GM11168 (cell line): ENCODE measurements around the gene POU2F1.

Experiments used
- in situ Hi-C: fragments of 300-500 bp; cut with MboI; formaldehyde crosslinking; loops from one replicate; pipeline ENCODE4 v1.12.0; 2022; ENCODE audit warnings: low sequenced_read_pairs; ENCODE audit not compliant: unreplicated experiment

POU2F1 gene

DNA sequence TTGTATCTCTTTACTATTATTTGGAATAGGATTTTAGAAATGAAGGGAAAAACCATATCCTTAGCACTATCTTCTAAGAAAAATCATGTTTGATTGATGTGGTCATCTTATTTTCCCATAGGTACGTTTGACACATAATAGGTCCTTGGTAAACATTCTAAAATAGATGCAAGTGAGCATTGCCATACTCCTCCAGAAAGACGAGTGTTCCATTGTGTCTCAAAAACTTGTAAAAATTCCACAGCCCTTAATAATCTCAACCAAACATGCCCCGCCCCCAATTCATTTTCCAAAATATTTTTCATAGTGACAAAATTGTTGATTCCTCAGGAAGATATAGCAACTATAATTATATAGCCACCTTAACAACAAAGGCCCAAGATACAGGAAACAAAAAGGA is 184.2 kb downstream of the POU2F1 start:
- in situ Hi-C loops, result no loop called here

DNA sequence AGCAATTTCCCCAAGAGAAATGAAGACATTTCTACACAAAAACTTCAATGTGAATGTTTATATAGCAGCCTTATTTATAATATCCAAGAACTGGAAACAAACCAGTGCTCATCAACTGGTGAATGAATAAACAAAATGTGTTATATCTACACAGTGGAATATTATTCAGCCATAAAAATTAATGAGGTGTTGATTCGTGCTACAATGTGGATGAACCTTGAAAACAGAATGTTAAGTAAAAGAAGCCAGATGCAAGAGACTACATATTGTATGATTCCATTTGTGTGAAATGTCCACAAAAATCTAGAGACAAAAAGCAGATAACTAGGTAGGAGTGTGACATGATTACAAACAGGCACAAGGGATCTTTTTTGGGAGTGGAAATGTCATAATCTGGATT is 187.7 kb downstream of the POU2F1 start:
- in situ Hi-C loops, result no loop called here

DNA sequence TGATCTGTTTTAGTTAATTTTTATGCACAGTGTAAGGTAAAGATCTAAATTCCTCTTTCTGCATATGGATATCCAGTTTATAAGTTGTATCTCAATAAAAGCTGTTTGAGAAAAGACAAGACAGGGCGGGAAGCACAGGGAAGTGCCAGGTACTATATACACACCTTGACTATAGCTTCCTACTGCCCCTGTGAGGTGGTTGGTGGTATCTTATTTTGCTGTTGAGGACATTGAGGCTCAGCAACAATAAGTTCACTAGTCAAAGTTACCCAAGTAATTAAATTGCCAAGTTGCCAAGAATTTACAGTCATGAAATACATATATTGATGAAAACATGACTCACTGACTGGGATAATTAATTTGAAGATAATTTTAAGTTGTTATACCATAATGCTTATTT is 188.5 kb downstream of the POU2F1 start:
- in situ Hi-C loops, result no loop called here

DNA sequence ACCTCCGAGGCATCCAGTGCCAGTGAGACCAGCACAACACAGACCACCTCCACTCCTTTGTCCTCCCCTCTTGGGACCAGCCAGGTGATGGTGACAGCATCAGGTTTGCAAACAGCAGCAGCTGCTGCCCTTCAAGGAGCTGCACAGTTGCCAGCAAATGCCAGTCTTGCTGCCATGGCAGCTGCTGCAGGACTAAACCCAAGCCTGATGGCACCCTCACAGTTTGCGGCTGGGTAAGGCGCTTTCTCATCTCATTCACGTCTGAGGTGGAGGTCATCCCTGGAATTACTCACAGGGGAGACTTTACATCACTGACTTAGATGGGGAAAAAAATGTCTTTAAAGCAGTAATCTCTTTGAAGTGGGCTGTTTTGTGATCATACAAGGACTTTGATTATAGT is 191.4 kb downstream of the POU2F1 start:
- in situ Hi-C loops, result no loop called here

DNA sequence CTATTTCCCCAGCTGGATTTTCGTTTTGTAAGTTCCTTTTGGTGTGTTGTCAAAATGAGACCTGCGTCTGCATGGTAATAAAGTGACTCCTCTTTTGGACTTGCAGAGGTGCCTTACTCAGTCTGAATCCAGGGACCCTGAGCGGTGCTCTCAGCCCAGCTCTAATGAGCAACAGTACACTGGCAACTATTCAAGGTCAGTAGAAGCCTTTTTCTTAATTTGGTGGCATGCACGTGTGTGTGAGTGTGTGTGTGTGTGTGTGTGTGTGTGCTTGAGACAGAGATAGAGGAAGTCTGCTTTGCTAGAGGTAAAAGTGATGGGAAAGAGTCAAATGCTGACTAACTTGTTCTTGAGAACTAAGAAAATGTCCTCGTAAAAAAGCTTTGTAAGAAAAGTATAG is 192.2 kb downstream of the POU2F1 start:
- in situ Hi-C loops, result no loop called here

DNA sequence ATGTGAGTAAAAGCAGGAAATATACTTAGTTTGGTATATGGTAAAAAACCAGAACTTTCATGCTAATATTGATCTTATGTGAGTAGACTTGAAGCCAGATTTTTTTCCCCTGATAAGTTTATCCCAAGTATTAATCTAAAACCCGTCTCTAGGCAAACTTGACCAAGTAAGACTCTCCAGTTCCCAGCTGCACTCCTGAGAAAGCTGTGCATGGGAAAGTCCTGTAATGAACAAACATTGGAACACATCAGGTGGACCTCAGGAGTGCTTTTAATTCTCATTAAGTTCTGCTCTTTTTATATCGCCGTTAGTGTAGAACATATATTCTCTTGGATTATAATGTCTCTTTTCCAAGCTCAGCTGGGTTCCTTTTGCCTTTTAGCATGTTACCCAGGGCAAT is 192.6 kb downstream of the POU2F1 start:
- in situ Hi-C loops, result no loop called here

DNA sequence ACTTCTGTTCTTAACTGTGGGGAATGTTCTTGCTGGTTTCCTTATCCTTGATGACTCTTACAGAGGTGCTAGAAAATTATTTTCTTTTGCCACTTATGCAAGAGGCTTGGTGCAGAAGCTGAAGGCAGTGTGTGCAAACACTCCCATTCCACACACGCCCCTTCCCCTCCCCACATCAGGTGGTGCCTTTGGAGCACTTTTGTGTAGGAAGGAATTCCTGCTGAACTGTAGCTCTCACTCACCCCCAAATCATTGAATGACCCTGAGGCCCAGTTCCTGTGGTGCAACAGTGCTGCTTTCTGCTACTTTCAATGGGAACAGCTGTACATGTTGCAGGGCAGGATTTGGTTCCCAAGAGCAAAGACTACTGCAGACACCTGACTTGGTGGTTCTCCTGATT is 195.8 kb downstream of the POU2F1 start:
- in situ Hi-C loops, result no loop called here

DNA sequence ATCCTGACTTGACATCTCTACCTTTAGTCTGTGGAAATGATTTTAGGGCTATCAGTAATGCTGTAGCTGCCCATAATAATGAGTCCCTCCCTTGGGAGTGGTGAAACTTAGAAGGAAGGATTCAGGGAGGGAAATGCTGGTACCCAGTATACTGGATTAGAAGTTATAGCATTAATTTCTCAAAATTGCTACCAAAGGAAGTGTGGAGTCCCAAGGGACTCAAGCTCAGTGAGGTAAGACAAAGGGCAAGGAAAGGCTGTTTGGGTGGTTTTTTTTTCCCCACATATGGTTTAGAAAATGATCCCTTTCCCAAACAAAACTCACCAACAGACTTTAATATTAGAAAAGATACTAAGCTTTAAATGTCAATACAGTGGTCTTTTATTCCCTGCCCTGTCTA is 197.7 kb downstream of the POU2F1 start:
- in situ Hi-C loops, result no loop called here

DNA sequence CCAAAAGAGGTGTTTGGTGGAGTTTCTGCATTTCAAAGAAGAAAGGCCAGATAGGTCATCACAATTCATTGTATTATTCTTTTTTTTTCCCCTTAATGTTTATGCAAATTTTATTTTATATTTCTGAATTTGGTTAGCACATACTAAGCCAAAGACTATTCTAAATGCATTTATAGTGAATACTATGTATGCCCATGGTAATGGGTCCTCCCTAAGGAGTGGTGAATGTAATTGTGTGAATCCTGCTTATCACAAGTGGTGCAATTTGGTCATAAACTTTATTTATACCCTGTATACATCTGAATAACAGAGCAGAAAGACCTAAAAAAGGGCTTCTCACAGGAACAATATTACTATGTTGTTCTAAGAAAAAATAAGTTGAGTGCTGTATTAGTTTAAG is 198.6 kb downstream of the POU2F1 start:
- in situ Hi-C loops, result no loop called here

DNA sequence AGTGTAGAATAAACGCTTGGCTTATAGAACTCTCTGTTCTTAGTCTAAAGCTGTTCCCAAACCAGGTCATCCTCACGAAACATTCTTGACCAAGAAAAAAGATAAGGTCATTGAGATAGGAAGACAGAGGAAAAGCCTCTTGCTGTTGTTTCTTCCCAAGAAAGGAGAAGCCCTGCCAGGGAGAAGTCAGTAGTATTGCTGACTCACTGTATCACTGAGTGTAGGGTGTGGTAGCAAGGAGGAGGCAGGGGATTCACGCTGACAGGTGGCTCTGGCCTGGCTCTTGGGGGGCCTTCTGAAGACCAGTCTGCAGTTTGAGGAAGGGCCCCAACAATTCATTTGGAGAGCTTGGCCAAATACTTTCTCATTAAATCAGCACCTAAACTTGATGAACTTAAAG is 199.8 kb downstream of the POU2F1 start:
- in situ Hi-C loops, result no loop called here

DNA sequence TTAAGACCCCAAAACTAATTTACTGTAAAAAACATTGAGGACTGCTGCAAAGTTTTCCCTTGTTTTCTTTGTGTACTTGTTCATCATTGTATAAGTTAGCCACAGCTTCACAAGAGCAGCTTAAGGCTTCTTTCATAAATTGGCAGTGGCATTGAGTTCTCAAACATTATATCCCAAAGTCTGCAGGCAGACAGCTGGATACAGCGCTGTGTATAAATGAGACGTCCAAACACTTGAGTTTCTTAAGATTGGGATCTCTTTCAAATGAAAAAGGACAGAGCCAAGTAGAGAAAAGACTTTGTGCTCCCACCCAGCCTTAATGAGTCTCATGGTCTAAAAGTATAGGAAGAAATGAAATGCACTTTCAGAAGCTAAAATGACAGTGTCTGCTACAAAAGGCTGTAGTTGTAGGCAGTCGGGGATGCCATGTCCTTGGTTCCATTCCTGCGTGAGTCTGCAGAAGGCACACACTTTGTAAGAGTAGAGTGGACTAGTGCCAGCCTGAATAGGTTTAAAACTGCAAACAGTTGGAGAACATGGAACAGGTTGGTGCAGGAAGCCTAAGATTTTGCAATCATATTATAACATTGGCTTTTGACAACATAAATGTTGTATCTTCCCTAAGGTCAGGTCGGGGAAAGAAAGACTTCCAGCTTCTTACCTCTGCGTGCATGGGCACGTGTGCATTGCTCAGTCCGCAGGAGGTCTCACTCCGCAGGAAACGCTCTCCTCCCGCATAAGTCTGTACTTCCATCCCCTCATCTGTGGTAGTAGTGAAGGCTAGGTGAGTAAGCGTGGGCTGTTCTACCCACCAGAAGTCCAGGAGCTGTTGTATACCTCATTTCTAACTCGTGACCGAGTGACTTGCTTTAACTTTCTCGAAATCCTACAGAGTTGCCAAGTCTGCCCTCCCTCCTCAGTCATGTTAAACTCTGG is 203.3 kb downstream of the POU2F1 start:
- in situ Hi-C loops, result no loop called here

DNA sequence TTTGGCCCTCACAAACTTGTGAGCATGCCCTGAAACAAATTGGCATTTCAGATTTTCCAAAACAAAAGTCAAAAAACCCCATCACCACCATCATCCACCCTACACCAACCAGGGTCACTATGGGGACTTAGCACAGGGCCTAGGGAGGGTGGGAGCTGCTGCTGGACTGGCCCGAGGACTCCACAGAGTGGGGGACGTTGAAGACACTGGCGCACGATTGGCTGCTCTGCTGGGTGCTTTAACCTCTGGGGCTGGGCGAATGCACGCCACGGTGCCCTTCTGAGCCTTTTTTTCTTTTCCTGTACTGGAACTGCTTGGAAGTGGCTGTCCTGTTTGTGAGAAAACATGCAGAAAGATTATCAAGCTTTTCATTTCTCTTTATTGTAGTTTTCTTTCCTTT is 204.8 kb downstream of the POU2F1 start:
- in situ Hi-C loops, result loop anchor here (25.0 kb wide), 1 partner anchor 513 kb away; no protein-coding TSS in a partner anchor

DNA sequence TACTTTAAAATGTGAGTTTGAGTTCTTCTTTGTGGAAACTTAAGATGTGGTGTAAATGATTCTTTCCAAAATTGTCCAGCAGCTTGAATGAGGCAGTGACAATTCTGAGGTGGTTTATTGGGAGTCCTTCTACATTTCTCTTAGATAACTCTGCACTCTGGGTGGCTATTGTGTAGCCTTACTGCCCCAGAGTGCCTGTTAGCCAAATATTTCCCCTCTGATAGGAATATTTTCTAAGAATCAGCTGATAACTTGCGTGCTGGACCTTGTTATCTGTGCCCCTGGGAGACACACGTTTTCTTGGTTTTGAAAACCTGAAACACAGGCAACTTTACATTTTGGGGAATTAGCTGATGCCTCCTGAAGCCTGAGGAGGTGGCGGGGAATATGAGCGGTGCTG is 206.0 kb downstream of the POU2F1 start:
- in situ Hi-C loops, result loop anchor here (25.0 kb wide), 1 partner anchor 514 kb away; no protein-coding TSS in a partner anchor

DNA sequence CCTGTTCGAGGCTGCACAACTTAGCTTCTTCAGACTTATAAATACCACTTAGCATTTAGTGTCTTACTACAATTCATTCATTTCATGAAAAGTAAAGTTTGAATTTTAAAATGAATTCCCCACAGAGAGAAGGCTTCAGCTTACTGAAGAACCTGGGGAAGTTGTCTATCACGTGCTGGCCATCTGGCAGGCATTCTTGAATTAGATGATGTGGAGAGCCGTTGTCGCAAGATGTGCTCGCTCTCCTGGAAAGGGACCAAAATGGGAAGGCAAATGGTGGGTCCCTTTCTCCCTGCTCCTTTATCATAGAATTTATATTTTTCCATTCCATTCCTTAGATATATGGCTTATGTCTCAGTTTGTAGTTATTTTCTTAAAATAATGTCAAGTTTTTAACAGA is 207.2 kb downstream of the POU2F1 start:
- in situ Hi-C loops, result loop anchor here (25.0 kb wide), 1 partner anchor 516 kb away; no protein-coding TSS in a partner anchor

DNA sequence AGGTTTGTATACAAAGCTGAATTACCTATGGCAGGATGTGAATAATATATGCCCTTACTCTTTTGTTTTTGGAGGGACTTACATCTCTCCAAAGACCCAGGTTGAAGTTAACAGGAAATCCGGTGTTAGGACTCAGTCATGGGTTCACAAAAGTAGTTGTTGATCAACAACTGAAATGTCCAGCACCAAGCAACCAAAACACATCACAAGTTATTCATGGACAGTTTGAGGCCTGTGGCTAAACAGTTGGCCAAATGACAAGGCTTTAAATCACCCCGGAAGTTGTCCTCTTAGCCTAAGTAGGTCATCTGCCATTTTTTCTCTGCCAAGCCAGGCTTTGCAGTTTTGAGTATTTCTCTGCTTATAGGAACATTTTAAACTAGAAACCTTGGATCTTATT is 207.7 kb downstream of the POU2F1 start:
- in situ Hi-C loops, result loop anchor here (25.0 kb wide), 1 partner anchor 516 kb away; no protein-coding TSS in a partner anchor

DNA sequence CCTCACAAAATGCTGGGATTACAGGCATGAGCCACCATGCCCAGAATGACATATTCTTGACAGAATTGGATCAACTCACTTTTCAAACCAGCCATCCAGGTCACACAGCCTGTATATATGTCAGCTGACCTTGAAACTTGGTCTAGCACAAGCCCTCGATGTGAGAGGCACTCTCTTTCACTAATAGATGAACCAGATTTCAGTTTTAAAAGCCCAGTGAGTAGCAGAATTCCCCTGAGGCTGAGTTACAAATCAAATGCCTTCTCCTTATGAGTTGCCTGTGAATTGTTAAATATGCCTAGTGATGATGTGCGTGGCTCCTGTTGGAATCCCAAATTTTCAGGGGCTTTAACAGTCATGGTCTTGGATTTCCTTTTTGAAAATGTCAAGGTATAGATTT is 208.9 kb downstream of the POU2F1 start:
- in situ Hi-C loops, result loop anchor here (10.0 to 25.0 kb wide), 3 partner anchors 105 to 517 kb away; no protein-coding TSS in a partner anchor

DNA sequence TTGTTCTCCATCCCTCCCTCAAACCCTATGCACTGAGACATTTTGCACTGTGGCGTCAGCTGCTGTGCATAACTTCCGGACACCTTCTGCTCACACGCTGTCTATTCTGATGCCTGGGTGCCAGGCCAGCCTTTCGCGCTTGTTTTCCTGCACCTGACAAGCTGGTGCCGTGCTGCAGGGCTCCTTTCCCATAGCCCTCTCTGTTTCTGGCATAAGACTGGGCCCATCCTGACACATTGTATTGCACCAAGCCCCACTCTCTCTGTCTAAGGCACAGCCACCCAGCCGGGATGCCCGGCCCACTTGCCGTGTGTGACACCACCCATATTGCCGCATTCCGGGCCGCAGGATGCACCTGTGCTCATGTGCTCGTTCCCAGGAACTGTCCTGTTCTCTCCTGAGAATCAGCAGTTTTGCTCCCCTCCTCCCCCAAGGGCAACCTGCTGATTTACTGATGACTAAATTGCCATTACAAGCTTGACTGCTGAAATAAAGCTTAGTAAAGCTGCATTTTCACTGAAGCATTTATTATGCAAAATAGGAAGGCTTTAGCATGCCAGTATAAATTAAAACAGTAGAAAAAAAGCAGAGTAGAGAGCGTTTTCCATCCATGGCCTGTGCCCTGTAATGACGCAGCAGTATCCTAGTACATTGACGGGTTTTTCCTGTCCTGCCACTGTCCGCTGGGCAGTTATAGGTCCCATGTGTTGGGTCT is 209.6 kb downstream of the POU2F1 start:
- in situ Hi-C loops, result loop anchor here (10.0 to 25.0 kb wide), 3 partner anchors 105 to 518 kb away; no protein-coding TSS in a partner anchor

DNA sequence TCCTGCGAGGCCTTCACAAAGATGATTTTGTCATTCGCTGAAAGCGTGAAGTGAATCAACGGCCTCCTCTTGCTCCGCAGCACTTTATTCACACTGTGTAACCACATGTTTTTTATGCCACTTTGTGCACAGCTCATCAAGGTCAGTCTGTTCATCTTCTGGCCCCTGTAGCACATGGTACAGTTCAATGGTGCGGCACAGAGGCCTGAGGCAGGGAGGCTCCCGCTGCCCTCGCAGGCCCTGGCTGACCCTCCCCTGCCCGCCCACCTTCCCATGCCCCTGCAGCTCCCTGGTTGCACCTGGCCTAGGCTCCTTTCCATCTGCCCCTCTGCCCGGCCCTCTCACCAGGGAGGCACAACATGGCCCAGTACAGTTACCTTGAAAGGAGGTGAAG is 210.2 kb downstream of the POU2F1 start:
- in situ Hi-C loops, result loop anchor here (10.0 to 25.0 kb wide), 3 partner anchors 104 to 519 kb away; no protein-coding TSS in a partner anchor

DNA sequence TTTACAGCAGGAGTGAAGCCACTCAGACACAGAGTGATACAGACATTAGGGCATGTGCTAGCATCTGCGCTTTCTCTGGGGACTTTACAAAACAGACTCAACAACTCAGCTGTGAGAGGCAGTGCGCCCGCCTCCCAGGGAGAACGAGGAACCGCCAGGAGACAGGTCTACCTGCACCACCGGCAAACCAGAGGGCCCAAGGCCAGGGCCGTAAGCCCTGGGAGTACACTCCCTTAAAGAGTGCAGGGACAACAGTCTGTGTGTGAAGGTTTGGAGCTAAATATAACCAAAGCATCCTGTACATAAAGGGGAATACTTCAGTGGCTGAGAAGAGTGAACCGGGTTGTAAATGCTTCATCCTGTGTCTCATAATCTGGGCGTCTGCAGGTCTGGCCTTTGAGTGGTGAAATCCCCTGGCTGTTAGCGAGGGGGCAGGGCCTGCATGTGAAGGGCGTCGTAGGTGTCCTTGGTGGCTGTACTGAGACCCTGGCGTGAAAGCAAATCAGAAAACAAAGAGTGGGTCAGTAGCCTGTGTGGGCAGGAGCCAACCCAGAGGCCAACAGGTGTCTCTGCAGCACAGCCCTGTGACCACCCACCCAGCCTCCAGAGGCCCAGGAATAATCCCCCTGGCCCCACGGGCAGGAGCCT is 210.7 kb downstream of the POU2F1 start:
- in situ Hi-C loops, result loop anchor here (10.0 to 25.0 kb wide), 3 partner anchors 103 to 519 kb away; no protein-coding TSS in a partner anchor

DNA sequence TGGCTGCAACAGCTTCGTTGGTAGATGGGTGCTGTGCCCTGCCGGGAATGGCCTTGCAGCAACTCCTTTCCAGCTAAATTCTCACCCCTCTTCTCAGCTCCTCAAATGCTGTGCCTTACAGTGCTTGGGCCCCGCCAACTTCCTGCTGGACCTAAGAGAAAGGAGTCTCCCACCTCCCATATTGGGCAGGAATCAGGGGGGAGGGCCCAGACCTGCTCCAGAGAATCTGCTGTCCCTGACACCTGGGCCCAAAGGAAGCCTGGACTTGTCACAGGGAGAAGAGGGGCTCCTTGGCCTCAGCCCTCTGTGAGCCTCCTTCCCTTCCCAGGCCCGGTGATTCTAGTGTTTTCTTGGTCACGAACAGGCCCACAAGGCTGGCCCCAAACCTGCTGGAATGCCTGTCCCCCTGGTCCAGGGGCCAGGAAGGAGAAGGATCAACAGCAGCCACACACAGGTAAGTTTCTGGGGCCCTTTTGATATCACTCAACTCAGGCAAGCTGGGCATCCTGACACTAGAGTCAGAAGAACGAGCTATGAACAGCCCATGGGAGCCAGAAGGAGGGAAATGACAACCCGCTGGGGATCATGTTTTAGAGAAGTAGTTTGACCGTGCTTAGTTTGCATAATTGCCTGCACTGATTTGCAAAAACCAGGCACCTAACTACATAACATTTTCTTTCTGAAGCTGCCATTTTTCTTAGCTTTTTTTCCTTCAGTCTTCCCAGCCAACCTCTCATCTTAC is 211.4 kb downstream of the POU2F1 start:
- in situ Hi-C loops, result loop anchor here (10.0 to 25.0 kb wide), 3 partner anchors 103 to 520 kb away; no protein-coding TSS in a partner anchor
